ENCODE results near the gene C17orf78.

C17orf78 gene

DNA sequence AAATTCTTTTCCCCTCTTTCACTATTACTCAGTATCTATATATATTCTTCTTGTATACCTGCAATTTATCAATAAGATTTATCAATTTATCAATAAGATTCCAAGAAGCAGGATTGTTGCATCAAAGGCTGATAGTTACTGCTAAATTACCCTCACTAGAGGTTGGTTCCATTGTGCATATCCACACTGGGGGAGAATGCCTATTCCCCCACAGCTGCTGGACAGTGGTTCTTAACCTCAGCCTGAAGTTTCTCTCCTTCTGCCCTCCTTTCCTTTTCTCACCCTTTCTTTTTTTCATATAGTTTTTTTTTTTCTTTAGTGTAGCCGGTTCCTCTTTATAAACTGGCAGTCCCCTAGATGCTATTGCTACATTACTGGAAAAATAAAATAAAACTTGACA is 6.3 kb downstream of the C17orf78 start:
- Histone ChIP-seq H3K4me2 (no peak overlapping the region), H3K9ac (no peak overlapping the region), H3K36me3 (no peaks in the 10 kb centered on the region), H3K4me3 (no peak overlapping the region), H3K27me3 (no peaks in the 10 kb centered on the region), H3K9me3 (replicated peaks in 1 of 11) (peaks cover 0 to 3% (median 0%) of the 10 kb centered on the region in 11 experiments; a peak in 3 of 22 replicates), H4K20me1 (no peaks in the 10 kb centered on the region), H3K4me1 (peaks cover 0 to 7% (median 0%) of the 10 kb centered on the region in 10 experiments; a peak in 2 of 20 replicates), H3K27ac (no peak overlapping the region)
- TF ChIP-seq Cebpa-rat (IDR thresholded peaks at IDR 0.05): no peak

- H3K9me3 ChIP-seq (replicated peaks in 1 of 11): peaks cover 0 to 3% (median 0%) of the 10 kb centered on the region in 11 experiments; a peak in 3 of 22 replicates
- H3K27me3 ChIP-seq: no peaks in the 10 kb centered on the region
- peaks cover 0 to 12% (median 0%) of the 10 kb centered on the region in 11 experiments; a peak in 3 of 22 replicates for H3K36me3 ChIP-seq
- TF ChIP-seq Cebpa-rat (IDR thresholded peaks at IDR 0.05): no peak
- H3K27ac ChIP-seq: no peak overlapping the region
- H3K4me1 ChIP-seq: peaks cover 0 to 7% (median 0%) of the 10 kb centered on the region in 10 experiments; a peak in 1 of 20 replicates
- H3K4me2 ChIP-seq: 0 out of 22 replicates have a peak overlapping the region, but pooled peaks of 2 of the 11 experiments have one; percentile 1 to 10
- H4K20me1 ChIP-seq: no peaks in the 10 kb centered on the region
- no peak overlapping the region for H3K9ac ChIP-seq
- no peak overlapping the region for H3K4me3 ChIP-seq
These were observed 8.9 kb downstream of the C17orf78 start for GRCh38 chr17:37384560-37385149.

DNA sequence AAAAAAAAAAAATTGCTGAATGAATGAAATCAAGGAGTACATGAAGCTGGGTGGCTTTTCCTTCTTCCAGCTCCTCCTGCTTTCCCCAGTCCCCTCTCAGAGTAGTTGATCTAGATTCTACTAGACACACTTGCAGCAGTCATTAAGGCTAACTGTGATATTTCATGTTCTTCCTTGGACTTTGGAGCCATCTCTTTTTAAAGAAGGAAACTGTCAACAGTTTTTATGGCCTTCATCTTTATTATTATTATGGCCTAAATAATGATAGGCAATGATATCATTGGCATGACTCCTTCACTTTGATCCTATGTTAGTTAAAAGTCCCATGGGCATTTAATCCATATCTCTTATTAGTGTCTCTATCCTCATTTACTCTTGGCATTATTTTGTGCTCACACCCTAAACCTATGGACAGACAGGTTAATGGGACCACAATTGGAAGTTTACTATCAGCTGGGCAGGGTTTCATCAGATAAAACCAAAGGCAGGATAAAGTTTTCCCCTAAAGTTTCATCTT is 9.7 kb downstream of the C17orf78 start:
- H3K36me3 ChIP-seq: peaks cover 0 to 12% (median 0%) of the 10 kb centered on the region in 11 experiments; a peak in 3 of 22 replicates
- no peak overlapping the region for H3K4me3 ChIP-seq
- no peak overlapping the region for H3K4me2 ChIP-seq
- no peak overlapping the region for H3K27ac ChIP-seq
- H3K9ac ChIP-seq: no peak overlapping the region
- peaks cover 0 to 3% (median 0%) of the 10 kb centered on the region in 11 experiments; a peak in 3 of 22 replicates for H3K9me3 ChIP-seq (replicated peaks in 1 of 11)
- no peaks in the 10 kb centered on the region for H3K27me3 ChIP-seq
- no peaks in the 10 kb centered on the region for H4K20me1 ChIP-seq
- no peak for TF ChIP-seq Cebpa-rat (IDR thresholded peaks at IDR 0.05)
- H3K4me1 ChIP-seq: peaks cover 0 to 7% (median 0%) of the 10 kb centered on the region in 10 experiments; a peak in 1 of 20 replicates

DNA sequence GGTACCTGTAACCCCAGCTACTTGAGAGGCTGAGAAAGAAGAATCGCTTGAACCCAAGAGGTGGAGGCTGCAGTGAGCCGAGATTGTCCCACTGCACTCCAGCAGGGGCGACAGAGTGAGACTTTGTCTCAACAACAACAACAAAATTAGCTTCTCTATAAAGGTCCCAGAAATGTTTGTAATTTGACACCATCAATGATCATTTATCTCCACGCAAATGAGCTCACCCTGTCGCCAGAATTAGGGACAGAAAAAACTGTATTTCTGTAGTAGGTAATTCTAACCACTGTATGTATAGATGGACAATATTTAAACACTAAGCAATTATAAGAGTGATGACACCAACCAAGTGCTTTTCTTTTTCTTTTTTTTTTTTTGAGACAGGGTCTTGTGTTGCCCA is 10.7 kb downstream of the C17orf78 start:
- Histone ChIP-seq H3K27me3 (no peaks in the 10 kb centered on the region), H3K4me2 (no peak overlapping the region), H3K36me3 (peaks cover 0 to 12% (median 0%) of the 10 kb centered on the region in 11 experiments; a peak in 3 of 22 replicates), H4K20me1 (no peaks in the 10 kb centered on the region), H3K9ac (no peak overlapping the region), H3K27ac (no peak overlapping the region), H3K9me3 (replicated peaks in 1 of 11) (no peaks in the 10 kb centered on the region; a peak in 2 of 22 replicates), H3K4me1 (peaks cover 0 to 7% (median 0%) of the 10 kb centered on the region in 10 experiments; a peak in 1 of 20 replicates), H3K4me3 (no peak overlapping the region)
- no peak for TF ChIP-seq Cebpa-rat (IDR thresholded peaks at IDR 0.05)

DNA sequence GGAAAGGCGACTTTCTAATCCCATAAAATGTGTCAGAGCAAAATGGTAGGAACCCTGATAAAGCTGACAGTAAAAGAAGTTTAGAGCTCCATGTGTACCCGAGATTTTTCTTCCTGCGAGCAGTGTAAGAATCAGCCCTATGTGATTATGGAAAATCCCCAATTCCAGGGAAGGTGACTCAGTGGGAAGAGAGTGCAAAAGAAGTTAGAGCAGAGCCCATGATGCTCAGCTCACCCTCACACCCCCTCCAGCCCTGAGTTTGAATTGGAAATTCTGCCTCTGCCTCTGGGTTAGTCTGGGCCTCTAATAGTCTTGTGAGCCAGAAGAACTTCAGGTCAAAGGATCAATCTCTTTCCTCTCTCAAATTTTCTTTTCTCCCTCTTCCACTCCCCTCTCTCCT is 12.5 kb downstream of the C17orf78 start:
- Histone ChIP-seq H3K27ac (no peak overlapping the region), H3K4me3 (no peak overlapping the region), H3K27me3 (no peaks in the 10 kb centered on the region), H3K9me3 (replicated peaks in 1 of 11) (no peaks in the 10 kb centered on the region), H3K4me1 (peaks cover 0 to 9% (median 0%) of the 10 kb centered on the region in 10 experiments; a peak in 1 of 20 replicates), H4K20me1 (no peaks in the 10 kb centered on the region), H3K36me3 (peaks cover 0 to 12% (median 0%) of the 10 kb centered on the region in 11 experiments; a peak in 3 of 22 replicates), H3K9ac (no peak overlapping the region), H3K4me2 (no peak overlapping the region)
- TF ChIP-seq Cebpa-rat (IDR thresholded peaks at IDR 0.05): no peak

DNA sequence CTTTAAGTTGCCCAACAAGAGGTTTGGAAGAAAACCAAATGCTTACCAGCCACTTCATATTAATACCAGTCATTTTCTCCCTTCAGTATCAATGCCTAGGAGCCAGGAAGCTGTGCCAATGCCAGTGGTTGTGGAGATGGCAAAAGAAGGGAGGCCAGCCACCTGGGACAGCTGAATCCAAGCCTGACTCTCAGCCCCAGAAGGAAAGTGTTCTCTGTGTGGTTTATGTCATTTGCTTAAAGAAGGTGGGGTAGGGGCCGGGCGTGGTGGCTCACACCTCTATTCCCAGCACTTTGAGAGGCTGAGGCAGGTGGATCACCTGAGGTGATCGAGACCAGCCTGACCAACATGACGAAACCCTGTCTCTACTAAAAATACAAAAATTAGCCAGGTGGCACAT is 13.4 kb downstream of the C17orf78 start:
- H3K4me2 ChIP-seq: no peak overlapping the region
- TF ChIP-seq Cebpa-rat (IDR thresholded peaks at IDR 0.05): no peak
- no peaks in the 10 kb centered on the region for H3K27me3 ChIP-seq
- H3K4me1 ChIP-seq: peaks cover 0 to 9% (median 0%) of the 10 kb centered on the region in 10 experiments; a peak in 1 of 20 replicates
- H3K9me3 ChIP-seq (replicated peaks in 1 of 11): no peaks in the 10 kb centered on the region
- H3K36me3 ChIP-seq: peaks cover 0 to 12% (median 0%) of the 10 kb centered on the region in 11 experiments; a peak in 3 of 22 replicates
- no peak overlapping the region for H3K4me3 ChIP-seq
- H3K9ac ChIP-seq: no peak overlapping the region
- no peaks in the 10 kb centered on the region for H4K20me1 ChIP-seq
- no peak overlapping the region for H3K27ac ChIP-seq

DNA sequence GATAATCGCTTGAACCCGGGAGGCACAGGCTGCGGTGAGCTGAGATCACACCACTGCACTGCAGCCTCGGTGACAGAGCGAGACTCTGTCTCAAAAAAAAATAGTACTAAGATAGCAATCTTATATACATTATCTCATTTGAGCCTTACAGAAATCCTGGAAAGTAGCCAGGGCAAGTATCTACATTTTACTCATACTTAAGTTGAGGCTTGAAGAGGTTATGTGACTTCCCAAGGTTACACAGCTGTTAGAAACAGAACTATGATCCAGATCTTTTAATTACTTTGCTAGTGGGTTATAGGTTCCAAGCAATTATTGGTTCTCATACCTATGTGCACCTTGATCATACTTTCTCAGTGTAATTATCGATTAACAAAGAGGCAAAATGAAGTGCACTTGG is 15.4 kb downstream of the C17orf78 start:
- no peak overlapping the region for H3K4me2 ChIP-seq
- 0 out of 20 replicates have a peak, but pooled peaks cover 0 to 3% (median 0%) of the 10 kb centered on the region in 10 experiments for H3K4me1 ChIP-seq
- H3K27ac ChIP-seq: no peak overlapping the region
- H3K27me3 ChIP-seq: no peaks in the 10 kb centered on the region
- H3K4me3 ChIP-seq: no peak overlapping the region
- H4K20me1 ChIP-seq: no peaks in the 10 kb centered on the region
- TF ChIP-seq Cebpa-rat (IDR thresholded peaks at IDR 0.05): no peak
- H3K36me3 ChIP-seq: peaks cover 0 to 12% (median 0%) of the 10 kb centered on the region in 11 experiments; a peak in 3 of 22 replicates
- H3K9ac ChIP-seq: no peak overlapping the region
- H3K9me3 ChIP-seq (replicated peaks in 1 of 11): no peaks in the 10 kb centered on the region

- Histone ChIP-seq H3K9me3 (replicated peaks in 1 of 11) (no peaks in the 10 kb centered on the region), H3K27me3 (no peaks in the 10 kb centered on the region), H4K20me1 (no peaks in the 10 kb centered on the region), H3K9ac (no peak overlapping the region), H3K4me3 (no peak overlapping the region), H3K27ac (no peak overlapping the region), H3K4me2 (no peak overlapping the region), H3K4me1 (0 out of 20 replicates have a peak, but pooled peaks cover 0 to 3% (median 0%) of the 10 kb centered on the region in 10 experiments), H3K36me3 (peaks cover 0 to 12% (median 0%) of the 10 kb centered on the region in 11 experiments; a peak in 3 of 22 replicates)
- TF ChIP-seq Cebpa-rat (IDR thresholded peaks at IDR 0.05): no peak
These were observed 16.3 kb downstream of the C17orf78 start for GRCh38 chr17:37392024-37392590.

DNA sequence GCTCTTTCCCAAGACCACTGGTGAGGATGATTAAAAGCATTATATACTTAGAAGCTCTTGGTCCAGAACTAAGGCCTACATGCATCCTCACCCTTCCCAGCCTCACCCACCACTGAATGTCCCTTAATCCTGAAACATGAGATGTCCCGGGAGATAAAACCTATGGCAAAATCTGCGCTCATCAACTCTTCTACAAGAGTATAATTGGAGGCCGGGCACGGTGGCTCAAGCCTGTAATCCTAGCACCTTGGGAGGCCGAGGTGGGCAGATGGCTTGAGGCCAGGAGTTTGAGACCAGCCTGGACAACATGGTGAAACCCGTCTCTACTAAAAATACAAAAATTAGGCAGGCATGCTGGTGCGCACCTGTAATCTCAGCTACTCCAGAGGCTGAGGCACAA is 17.6 kb downstream of the C17orf78 start:
- Histone ChIP-seq H3K9me3 (replicated peaks in 1 of 11) (no peaks in the 10 kb centered on the region), H3K36me3 (peaks cover 0 to 7% (median 0%) of the 10 kb centered on the region in 11 experiments; a peak in 3 of 22 replicates), H3K27me3 (no peaks in the 10 kb centered on the region), H4K20me1 (no peaks in the 10 kb centered on the region), H3K4me3 (no peak overlapping the region), H3K27ac (no peak overlapping the region), H3K4me2 (no peak overlapping the region), H3K9ac (no peak overlapping the region), H3K4me1 (0 out of 20 replicates have a peak, but pooled peaks cover 0 to 5% (median 0%) of the 10 kb centered on the region in 10 experiments)
- TF ChIP-seq Cebpa-rat (IDR thresholded peaks at IDR 0.05): no peak

All from BLaER1 treated with 17β-estradiol and CSF1 and Interleukin-3, amounts not matched to agents 10 nM and 100 nM (cell line).